GM19438 (cell line): Measurements from ENCODE around the gene AXDND1.

Experiments used
- ATAC-seq: cut with Tn5 transposase; IDR thresholded peaks from one replicate; pipeline ENCODE4 v1.9.1; 2021; ENCODE audit warnings: low read depth; ENCODE audit not compliant: unreplicated experiment

Gene AXDND1

DNA sequence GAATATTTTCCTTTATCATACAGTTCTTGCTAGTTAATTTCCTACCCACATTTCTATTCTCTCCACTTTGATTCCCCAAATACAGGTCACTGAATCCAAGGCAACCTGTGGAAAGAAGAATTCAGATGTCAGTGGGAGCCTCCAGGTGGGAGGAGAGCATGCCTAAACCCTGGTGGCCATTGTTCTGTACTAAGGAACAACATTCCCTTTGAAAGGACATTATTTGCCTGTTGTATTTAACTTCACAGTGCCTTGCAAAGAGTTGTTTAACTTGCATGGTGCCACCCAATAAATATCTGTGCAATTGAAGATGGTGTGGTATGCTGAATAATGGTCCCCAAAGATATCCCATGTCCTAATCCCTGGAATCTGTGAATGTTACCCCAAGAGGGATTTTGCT, 188.7 kb downstream of the AXDND1 start:
- ATAC-seq: no peak

- ATAC-seq: no peak
These were observed 192.3 kb downstream of the AXDND1 start for GRCh38 chr1:179558078-179558477.

- no peak for ATAC-seq
These were observed 209.9 kb downstream of the AXDND1 start, which contains the start of gene NPHS2 for GRCh38 chr1:179575497-179576314. TSS of gene NPHS2 (minus strand) at chr1:179575948. CDS start at chr1:179575864, 84 bp downstream.

DNA sequence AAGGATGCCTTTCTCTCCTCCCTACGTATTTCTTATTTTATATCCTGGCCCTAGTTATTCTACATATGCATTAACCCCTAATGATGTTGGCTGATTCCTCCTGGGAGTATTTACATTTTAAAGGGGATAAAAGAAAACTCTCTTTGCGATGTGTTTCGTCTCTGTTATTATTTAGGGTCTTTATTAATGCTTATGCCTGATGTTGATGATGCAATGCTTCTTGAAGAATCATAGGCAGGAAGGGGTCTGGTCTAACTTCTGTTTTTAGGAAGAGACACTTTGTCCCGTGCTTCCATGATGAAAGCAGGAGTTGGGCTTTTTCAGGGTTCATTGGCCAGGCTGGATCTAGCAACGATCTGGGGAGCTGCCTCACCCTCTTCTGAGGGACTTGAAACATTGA, 210.7 kb downstream of the AXDND1 start:
- ATAC-seq: no peak

DNA sequence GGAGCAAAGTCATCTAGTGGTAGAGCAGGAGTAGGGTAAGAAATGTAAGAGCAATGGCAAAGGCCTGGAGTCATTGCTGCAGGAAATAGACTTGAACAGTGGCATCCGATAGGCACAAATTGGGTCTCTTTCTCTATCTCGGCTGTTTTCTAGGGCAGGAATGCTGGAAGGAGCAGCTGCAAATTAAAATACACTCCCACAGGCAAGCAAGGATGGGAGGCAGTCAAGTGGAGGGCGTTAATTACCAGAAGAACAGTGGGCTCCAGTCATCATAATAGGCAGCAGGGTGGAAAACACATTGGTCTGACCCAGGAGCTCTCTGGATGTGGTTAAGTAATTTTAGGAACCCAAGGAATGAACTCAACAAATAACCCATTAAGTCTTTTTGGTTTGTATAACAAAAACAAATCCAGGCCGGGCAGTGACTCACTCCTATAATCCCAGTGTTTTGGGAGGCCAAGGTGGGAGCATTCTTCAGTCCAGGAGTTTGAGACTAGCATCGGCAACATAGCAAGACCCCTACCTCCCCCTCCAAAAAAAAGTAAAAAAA, 218.1 kb downstream of the AXDND1 start:
- ATAC-seq: no peak

GRCh38 chr1:179586107-179586823, 220.5 kb downstream of the AXDND1 start:
- ATAC-seq: no peak

- ATAC-seq: no peak
These were observed 221.6 kb downstream of the AXDND1 start for GRCh38 chr1:179587336-179587735.

GRCh38 chr1:179588425-179589024, 222.8 kb downstream of the AXDND1 start:
- ATAC-seq: no peak

DNA sequence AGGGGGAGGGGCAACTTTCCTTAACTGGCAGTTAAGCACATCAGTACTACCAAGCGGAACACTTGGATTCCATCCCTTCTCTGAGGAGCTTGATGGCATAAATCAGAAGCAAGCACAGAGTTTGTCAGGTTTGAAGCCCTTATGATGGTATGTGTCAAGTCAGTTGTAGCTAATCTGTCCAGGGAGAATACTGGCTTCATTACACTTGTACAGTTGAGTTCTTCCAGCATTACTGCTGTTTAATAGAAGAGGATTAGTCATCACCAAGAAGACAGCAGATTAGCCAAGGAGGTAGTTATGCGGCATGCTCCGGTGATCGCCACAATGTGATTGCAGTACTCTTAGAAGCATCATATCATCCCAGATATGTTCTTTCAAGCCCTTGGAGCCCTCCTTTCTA, 223.7 kb downstream of the AXDND1 start:
- ATAC-seq: no peak

DNA sequence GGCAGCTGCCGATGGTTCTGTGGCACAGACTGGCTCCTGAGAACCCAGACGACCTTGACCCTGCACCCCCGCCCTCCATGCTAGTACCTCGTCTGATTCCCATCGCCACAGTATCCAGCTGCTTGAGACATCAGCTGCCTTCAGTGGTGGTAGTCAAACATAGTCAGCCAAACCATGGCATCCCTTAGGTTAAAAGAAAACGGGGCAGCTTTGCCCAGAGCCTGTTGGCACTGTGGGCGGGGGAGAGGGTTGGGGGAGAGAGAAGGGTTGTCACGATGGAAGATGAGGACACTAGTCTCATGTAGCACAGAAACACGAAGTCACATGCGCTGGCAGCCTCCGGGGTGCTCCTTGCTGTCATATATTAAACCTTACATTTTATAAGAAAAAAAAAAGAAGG, 224.9 kb downstream of the AXDND1 start:
- no peak for ATAC-seq

- ATAC-seq: no peak
These were observed 225.5 kb downstream of the AXDND1 start for GRCh38 chr1:179591253-179591591.

DNA sequence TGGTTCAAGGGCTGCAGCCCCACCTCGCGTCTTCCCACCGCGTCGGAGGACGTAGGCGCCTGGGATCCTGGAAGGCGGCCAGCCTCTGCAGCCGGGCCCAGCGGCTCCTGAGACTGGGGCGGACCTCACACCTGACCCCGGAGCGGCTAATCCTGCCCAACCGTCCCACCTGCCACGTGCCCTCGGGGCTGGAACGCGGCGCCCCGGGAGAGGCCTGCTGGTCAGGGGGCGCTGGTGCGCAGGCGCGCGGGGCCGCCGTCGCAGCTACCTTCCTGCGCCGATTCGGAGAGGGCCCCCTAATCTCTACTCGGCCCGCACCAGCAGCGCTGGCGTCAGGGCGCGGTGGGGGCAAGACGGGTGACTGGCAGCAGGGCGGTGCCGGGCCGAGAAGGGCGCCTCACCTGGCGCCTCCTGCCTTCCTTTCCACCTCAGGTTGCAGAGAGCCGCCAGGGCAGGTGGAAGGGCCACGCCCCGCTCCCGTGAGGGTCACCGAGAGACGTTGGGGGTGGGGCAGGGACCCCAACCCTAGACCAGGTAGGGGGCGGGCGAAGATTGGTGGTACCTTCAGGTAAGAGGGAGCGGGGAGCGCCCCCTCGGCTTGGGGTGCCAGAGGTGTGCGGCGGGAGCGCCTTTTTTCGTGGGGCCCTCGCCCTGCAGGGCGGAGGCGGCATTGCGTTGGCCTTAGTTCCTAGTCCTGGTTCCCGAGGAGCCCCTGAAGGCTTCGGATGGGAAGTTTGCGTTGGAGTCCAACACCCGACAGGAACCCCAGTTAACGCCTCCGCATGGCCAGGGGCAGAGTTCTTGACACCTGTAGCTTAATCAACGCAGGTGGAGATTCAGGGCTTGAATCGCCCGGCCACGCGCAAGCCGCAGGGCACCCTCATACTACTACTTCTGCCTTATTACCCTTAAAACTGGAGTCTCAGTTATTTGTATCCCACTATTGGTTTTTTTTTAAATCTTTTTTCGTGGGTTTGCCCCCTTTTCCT, 226.1 kb downstream of the AXDND1 start, which contains the start of gene TDRD5:
Gene TDRD5, plus strand, starts transcription at position 241 of the 989 bp plus-strand sequence. CDS start 784 bp downstream, outside the sequence.
- no peak for ATAC-seq

GRCh38 chr1:179598631-179599030, 232.9 kb downstream of the AXDND1 start:
- ATAC-seq: no peak

GRCh38 chr1:179599623-179600249, 234.0 kb downstream of the AXDND1 start:
- ATAC-seq: no peak

DNA sequence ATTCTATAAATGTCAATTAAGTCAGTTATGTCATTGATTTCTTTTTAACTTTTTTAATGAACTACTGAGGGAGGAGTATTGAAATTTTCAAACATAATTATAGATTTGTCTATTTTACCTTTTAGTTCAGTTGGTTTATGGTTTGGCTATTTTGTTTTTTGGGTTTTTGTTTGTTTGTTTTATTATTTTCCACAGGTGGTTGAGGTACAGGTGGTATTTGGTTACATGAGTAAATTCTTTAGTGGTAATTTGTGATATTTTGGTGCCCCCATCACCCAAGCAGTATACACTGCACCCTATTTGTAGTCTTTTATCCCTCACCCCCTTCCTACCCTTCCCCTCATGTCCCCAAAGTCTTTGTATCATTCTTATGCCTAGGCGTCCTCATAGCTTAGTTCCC, 235.3 kb downstream of the AXDND1 start:
- no peak for ATAC-seq
